GM21737 (cell line): ENCODE results near the gene LIN7A.
A peak's percentile ranks its signal among the peaks of the same experiment; 100 is the strongest.

Source experiments
- ATAC-seq: cut with Tn5 transposase; IDR thresholded peaks from one replicate; pipeline ENCODE4 v1.9.1; 2021; ENCODE audit warnings: mild to moderate bottlenecking, moderate library complexity; ENCODE audit not compliant: unreplicated experiment

The LIN7A gene, protein sequence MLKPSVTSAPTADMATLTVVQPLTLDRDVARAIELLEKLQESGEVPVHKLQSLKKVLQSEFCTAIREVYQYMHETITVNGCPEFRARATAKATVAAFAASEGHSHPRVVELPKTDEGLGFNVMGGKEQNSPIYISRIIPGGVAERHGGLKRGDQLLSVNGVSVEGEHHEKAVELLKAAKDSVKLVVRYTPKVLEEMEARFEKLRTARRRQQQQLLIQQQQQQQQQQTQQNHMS

DNA sequence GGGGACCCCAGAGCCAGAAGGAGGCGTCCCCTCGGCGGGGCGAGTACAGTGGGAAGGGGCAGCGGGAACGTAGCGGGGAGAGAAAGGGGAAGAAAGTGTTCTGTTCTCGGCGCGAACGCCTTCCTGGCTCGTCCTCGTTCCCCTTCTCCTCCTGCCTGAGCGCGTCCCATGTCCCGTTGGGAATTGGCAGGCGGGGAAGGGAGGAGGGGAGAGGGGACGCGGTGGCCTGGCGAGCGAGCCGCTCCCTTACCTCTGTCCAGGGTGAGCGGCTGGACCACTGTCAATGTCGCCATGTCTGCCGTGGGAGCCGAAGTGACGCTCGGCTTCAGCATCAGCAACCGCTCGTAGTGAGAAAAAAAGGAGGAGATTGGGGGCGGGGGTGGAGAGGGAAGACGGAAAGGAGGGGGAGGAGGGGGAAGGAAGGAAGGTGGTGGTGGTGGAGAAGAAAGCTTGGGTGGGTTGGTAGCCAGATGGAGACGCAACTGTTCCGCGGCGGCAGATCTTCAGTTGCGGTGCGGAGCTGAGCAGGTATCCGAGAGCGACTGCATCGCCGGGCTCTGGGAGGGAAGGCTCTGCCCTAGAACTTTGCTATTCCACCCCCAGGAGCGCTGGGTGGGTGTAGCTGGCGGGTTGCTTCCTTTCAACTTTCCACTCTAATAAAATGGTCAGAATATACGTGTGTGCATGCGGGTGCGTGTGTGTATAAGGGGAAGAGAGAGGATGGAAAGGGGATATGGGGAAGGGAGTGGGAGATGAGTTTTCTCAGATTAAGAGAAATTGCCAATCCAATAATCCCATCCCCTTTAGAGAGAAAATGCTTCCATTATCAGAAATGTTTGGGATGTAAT, at the start of gene LIN7A:
TSS of gene LIN7A (minus strand) at position 544 of the 848 bp plus-strand sequence. CDS start at position 332, 212 bp downstream.
- ATAC-seq = peak; percentile 12

DNA sequence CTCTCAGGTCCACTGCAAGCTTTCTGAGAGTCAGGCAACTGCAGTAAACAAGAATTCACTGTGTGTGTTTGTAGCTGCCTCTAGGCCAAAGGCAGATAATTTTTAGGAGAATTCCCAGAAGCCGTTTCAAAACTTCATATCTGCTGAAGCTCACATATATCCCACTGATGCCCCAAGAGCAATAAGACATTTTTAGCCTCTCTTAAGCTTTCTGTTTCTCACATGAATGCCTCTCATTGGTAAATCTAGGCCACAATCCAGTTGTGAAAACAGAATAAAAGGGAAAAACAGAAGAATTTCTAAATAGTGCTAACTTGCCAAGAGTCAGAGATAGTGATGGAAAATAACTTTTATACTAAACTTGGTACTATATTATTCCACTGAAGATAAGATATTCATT, 48.5 kb upstream of the LIN7A start:
- ATAC-seq = no peak

DNA sequence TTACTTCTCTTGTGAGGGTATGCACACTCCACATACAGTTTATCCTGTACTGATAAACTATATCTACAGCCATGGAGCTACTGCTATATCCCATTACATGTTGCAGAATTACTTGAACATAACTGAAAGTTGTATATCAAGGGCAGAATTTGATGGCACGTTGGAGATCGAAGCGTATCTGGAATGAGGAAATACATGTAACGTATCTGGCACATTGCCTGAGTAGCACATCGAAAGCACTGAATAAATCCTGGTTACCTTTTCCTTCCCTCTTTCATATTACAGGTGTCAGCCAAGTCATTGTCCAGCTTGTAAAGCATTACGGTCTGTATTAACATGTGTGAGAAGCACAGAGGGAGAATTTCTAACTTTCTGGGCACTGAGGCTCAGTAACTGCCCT, 42.1 kb upstream of the LIN7A start:
- no peak for ATAC-seq

DNA sequence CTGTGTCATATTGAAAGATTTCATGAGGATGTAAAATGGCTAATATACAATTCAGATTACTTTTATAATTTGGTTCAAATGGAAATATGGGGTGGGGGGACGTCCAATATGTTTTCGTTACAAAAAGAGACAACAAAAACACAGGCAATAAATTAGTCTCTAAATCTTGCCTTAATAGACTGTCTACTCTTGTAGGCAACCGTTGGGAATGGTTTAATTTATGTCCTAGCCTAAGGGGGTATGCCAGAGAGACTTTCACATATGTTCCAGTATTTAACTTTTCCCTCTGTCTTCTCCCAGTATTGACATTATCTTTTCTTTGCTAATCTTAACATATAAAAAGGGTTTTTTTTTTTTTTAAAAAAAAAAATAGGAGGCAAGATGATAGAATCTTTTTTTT, 41.5 kb upstream of the LIN7A start:
- ATAC-seq = no peak

DNA sequence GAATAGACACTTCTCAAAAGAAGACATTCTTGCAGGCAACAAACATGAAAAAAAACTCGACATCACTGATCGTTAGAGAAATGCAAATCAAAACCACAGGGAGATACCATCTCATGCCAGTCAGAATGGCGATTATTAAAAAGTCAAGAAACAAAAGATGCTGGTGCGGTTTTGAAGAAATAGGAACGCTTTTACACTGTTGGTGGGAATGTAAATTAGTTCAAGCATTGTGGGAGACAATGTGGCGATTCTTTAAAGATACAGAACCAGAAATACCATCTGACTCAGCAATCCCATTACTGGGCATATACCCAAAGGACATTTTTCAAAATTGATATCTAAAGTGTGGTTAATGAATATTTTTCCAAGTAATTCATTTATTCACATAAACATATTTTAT, 39.6 kb upstream of the LIN7A start:
- ATAC-seq = no peak

DNA sequence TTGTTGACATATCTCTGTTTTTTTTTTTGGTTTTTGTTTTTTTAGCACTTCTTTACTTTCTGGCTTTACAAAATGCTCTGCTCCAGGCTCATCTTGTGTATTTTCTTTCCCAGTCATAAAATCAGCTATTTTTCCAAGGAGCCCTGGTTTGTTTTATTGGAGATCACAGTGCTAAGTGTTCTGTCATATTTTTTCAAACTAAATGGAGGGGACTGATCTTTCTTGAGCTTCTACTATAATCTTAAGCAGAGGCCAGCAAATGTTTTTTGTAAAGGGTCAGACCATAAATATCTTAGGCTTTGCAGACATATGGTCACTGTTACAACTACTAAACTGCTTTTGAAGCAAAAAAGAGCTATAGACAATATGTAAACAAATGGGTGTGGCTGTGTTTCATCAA, 30.6 kb upstream of the LIN7A start:
- no peak for ATAC-seq

DNA sequence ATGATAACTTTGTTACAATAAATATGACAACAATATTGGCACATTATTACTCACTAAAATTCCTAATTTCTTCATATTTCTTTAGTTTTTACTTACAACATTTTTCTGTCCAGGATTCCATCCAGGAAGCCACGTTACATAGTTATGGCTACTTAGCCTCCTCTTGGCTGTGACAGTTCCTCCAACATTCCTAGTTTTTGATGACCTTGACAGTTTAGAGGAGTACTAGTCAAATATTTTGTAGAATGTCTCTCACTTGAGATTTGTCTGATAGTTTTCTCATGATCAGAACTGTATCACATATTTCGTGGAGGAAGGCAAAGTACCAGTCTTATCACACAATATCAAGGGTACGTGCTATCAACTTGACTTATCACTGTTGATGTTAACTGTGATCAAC, 29.8 kb upstream of the LIN7A start:
- no peak for ATAC-seq

DNA sequence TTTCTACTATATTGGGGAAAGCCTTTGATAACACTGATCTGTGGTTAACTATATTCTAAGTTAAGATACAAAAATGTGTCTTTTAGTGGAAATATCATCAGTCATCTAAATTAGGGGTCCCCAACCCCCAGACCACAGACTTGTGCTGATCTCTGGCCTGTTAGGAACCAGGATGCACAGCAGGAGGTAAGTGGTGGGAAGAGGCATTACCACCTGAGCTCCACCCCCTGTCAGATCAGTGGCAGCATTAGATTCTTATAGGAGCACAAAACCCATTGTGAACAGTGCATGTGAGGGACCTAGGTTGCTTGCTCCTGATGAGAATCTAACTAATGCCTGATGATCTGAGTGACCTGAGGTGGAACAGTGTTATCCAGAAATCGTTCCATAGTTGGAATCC, 28.3 kb upstream of the LIN7A start:
- ATAC-seq = no peak

DNA sequence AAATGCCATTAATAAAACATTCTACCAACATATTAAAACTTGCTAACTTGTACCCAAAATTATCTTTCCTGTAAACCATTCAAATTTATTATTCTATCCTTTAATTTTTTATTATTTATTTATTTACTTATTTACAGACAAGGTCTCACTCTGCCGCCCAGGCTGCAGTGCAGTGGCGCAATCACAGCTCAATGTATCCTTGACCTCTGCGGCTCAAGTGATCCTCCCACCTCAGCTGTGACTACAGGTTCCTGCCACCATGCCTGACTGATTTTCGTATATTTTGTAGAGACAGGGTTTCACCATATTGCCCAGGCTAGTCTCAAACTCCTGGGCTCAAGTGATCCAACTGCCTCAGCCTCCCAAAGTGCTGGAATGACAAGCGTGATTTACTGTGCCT, 20.4 kb upstream of the LIN7A start:
- no peak for ATAC-seq

DNA sequence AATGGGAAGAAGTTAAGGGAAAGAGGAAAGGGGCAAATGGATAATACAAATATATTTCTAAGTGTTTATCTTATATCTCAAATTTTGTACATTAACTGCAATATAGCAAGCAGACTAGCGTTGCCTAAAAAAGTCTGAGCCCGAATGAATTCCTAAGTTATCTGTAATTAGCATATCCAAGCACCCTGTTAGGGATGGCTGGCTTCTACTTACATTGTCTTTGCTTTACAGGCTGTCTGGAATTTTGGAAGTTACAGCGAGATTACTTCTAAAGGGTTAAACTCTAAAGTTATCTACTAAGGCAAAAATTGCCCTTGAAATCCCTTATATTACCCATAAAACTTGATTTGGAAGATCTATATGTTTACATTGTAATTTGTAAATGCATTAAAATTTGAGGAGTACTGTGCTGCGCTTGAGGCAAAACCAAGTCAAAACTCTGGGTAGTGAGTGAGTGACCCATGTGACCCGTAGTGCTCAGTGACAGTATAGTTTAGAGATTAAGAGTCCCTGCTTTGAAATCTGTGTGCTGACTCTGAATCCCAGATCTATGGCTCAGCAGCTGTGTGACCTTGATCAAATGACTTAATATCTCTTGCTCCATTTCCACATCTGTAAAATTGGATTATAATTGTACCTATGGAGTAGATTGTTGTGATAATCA, 17.3 kb upstream of the LIN7A start:
- ATAC-seq = no peak

DNA sequence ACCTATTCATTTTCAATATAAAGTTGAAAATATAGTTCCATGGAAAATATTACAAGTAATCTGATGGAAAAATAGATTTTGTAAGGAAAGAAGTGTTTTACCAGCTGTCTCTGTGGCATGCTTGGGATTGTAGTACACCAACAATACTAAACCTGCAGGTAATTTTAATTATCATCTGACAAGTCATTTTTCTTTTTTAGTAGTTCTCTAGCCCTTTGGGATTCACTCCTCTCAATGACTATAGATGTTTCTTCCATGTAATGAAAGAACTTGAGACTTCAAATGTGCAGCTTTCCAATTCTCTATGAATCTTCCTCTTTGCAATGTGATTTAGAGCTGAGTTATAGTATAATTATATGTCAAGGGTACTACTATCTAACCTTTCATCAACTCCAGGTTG, 14.7 kb upstream of the LIN7A start:
- ATAC-seq = no peak

DNA sequence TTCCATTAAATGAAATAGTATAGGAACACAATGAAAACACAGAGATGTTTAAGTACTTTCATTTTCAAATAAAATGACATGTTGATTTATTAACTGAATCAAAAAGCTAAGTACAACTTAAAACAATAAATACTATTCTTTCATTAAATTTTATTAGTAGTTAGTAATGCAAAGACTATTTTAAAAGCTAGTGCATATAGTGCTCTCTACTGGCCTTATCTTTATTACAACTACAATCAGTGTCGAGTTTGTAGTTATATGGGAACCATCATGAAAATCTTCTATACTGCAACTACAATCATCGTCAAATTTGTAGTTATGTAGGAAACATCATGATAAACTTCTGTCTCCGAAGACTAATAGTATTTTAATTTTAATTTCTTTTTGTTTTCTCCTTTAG, 8.9 kb upstream of the LIN7A start:
- ATAC-seq = no peak

DNA sequence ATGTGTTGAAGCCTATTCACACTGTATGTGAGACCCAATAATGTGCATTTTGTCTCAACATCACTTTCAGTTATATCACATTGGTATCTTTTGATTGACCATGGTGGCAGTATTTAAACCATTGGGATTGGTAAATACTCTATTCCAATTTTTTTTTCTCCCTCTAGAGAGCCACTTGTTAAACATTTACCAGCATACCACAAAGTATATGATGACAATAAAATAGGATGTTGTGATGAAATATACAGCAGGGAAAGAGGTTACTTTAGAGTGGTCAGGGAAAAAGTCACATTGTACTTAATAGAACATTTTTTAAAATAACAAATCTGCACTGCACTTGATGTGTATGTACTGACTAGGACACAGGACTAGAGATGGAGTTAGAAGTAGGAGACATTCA, 5.6 kb upstream of the LIN7A start:
- no peak for ATAC-seq

DNA sequence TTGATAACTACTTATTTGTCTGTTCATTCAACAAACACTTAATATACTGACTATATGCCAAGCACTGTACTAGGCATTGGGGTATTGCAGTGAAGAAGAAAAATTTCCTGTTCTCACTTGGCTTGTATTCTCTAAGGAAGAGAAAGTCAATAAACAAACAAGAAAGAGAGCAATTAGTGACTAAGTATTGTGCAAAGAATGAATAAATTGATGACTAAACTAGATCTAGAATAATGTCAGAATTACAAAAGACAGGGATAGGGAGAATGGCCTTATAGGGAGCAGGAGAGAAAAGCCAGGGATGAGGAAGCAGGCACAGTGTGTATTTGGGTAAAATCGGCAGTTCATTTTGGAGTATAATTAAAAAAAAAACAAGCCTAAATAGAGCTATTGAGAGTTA, 4.2 kb upstream of the LIN7A start:
- no peak for ATAC-seq

DNA sequence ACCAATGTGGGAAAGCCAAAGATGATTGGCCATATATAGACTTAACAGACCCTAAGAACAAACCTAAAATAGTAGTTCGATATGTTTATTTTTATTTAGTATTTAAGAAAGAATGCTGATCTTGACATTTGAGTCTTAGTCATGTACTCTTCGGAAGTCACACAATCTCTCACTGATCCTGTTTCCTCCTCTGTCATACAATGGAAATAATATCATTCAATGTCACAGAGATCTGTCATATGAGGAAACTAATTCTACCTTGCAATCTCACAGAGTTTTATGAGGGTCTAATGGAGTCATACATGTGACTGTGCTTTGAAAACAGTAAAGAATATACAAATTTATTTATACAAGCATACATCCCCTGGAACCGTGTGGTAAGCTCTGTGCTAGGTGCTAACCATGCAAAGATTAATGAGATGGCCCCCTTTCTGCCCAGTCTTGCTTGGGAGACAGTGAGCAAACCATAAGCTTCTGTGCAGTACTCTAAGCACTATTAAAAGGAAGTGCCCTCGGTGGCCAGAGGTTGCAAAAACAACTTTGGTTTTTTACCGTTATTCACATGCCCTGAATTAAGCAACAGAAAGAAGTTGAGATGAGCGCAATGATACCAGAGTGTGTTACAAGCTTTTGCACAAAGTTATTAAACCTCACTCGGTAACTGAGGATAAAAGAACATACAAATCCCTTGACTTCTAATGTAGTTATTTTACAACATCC, 1.7 kb upstream of the LIN7A start:
- no peak for ATAC-seq

DNA sequence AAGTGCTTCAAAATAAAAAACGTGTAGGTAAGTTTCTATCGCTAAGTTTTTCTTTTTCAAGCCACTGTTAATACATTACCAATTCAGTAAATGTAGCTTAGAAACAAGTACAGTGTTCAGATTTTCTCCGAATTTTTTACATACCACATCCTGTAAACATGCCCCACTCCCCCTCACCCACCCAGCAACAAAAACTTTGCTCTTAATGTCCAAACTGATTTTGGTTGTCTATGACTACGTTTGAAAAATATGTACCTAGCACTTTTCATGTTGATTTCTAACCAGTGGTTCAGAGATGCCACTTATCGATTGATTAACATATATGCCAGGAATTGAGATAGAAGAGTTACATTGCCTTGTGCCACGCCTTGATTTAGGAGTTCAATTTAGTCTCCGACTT, 663 bp upstream of the LIN7A start:
- no peak for ATAC-seq

DNA sequence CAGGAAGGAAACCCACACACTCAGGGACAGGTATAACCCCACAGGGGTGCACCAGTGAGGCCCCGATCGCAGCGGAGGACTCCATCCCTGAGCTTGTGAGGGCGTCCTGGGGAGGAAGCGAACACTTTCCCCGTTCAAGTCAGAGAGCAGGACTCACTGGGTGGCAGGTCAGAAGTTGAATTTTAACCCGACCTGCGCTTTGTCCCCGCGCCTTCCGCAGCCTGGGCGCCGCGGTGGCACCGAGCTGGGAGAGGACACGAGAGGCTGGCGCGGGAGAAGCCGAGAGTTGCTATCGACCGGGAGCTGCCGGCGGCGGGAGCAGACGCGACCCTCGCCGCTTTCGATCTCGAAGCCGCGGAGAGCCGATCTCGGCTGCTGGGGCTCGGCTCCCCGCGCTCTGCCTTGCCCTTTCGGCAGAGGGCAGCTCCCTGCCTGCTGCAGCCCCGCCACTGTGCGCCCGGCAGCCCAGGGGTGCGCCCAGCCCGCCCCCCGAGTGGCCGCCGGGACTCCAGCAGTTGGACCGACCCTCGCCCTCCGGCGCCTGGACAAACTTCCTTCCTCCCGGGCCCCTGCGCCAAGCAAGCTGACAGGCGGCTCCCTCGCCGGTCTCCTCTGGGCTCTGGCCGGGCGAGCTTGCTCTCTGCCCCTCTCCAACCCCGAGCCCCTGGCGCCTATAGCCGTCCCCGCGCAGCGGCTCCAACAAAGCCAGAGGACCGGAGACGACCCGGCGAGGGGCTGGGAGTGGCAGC, 918 bp downstream of the LIN7A start:
- peak; percentile 53 for ATAC-seq

DNA sequence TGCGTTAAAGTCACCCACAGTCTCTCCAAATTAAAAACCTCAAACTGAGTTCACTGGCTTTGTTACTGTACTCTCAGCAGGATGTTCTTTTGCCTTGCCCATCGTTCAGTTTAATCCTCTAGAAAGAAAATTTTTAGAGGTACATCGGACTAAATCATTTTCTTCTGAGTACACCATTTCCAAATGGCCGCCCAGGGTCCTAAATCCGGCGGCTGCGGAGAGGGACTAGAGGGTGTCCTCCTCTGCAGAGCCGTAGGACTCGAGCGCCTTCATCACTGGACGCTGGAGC, 1.4 kb downstream of the LIN7A start:
- ATAC-seq = no peak

DNA sequence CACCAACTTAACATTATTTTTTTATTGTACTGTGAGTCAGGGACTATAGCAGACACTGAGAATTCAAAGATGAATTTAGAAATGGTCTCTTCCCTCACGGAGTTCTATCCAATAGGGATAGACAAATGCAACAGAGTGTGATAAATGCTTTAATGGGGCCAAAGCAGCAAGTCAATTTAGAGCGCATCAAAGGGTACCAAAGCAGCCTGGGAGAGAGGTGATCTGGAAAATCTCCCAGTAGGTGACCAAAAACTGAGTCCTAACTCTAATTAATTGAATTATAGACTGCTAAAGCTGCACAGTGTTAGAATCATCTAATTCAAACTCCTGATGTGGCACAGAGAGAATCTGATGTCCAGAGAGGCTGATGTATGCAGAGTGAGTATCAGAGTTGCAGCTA, 2.6 kb downstream of the LIN7A start:
- no peak for ATAC-seq

DNA sequence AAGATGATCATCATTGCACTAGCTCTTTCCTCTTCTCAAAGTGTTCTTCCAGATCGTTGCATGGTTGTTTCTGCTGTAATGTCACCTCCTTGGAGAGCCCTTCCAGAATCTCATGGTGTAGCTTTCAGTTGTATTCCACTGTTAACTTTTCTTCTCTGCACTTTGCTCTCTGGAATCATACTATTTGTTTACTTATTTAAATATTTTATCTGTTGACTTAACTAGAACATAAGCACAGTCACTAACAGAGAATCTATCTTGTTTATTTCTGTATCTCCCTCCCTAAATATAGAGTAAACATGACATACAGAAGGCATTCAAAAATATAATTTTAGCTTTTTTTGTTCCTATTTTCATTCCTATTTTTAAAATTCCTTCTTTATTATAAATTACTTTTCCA, 11.8 kb downstream of the LIN7A start:
- no peak for ATAC-seq

DNA sequence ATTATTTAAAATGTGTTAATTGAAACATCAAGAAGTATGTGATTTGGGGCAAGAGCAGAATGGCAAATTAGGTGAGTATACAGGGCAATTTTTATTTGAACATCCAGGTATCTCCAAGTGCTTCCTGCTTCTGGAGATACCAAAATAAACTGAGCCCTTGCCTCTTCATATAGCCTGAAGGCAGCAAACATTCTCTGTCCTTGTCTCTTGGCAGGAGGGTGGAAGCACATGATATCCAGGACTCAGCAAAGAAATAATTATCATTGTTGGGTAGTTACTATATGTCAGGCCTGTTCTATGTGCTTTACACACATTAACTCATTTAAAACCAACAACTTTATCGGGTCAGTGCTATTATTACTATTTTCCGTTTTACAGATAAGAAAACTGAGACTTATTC, 12.5 kb downstream of the LIN7A start:
- no peak for ATAC-seq
